HUES64 (cell line): ENCODE results near the gene SPRYD3.

ENCODE experiments used
- H3K27ac ChIP-seq: 2 replicates; pipeline ENCODE4 v1.7.0; 2013; ENCODE audit warnings: low read depth, low read length, inconsistent platforms
- H3K27me3 ChIP-seq: 2 replicates; pipeline ENCODE4 v1.6.1; 2013; ENCODE audit warnings: mild to moderate bottlenecking, low read length; ENCODE audit not compliant: insufficient read depth
- H3K36me3 ChIP-seq: 2 replicates; pipeline ENCODE4 v1.6.1; 2013; ENCODE audit warnings: mild to moderate bottlenecking, low read length; ENCODE audit not compliant: insufficient read depth
- H3K4me1 ChIP-seq: 2 replicates; pipeline ENCODE4 v1.6.1; 2013; ENCODE audit warnings: mild to moderate bottlenecking, low read length, moderate library complexity; ENCODE audit not compliant: insufficient read depth
- H3K4me3 ChIP-seq: 2 replicates; pipeline ENCODE4 v1.5.1; 2013; ENCODE audit warnings: mild to moderate bottlenecking, low read length, moderate library complexity
- H3K9ac ChIP-seq: 2 replicates; pipeline ENCODE4 v1.6.1; 2013; ENCODE audit warnings: mild to moderate bottlenecking, low read depth, low read length
- H3K9me3 ChIP-seq: 2 replicates; pipeline ENCODE4 v1.6.1; 2013; ENCODE audit warnings: low read depth, low read length; ENCODE audit not compliant: insufficient read depth
- WGBS: fragments of 150-250, 120-280 bp; methylation state at CpG from one replicate; pipeline ENCODE4 v1.1.7; 2013; ENCODE audit warnings: missing lambda C conversion rate; 5-methylcytosine and 5-hydroxymethylcytosine counted together

SPRYD3 gene

GRCh38 chr12:53064613-53065436 is 14.4 kb downstream of the SPRYD3 start:
- Histone ChIP-seq H3K4me1 (peaks cover 12% of the 10 kb centered on the region), H3K27me3 (no peaks in the 10 kb centered on the region), H3K9me3 (no peaks in the 10 kb centered on the region), H3K27ac (no peak overlapping the region), H3K9ac (no peak overlapping the region), H3K36me3 (no peaks in the 10 kb centered on the region), H3K4me3 (no peak overlapping the region)
- WGBS: 93% methylated on average over 11 of the region's 11 CpGs

GRCh38 chr12:53063708-53064612 is 15.2 kb downstream of the SPRYD3 start:
- no peak overlapping the region for H3K9ac ChIP-seq
- H3K27me3 ChIP-seq: no peaks in the 10 kb centered on the region; the same call in 1 of the 2 replicates
- H3K27ac ChIP-seq: no peak overlapping the region
- no peaks in the 10 kb centered on the region for H3K36me3 ChIP-seq
- peaks cover 6% of the 10 kb centered on the region for H3K4me1 ChIP-seq
- H3K4me3 ChIP-seq: no peak overlapping the region
- 85% methylated on average over 13 of the region's 13 CpGs for WGBS
- no peaks in the 10 kb centered on the region for H3K9me3 ChIP-seq

- H3K36me3 ChIP-seq: no peaks in the 10 kb centered on the region
- H3K27ac ChIP-seq: no peak overlapping the region
These were observed 16.0 kb downstream of the SPRYD3 start for GRCh38 chr12:53062977-53063707.

GRCh38 chr12:53062011-53062961 is 16.9 kb downstream of the SPRYD3 start:
- Histone ChIP-seq H3K36me3 (no peaks in the 10 kb centered on the region), H3K27ac (no peak overlapping the region), H3K27me3 (no peaks in the 10 kb centered on the region; the same call in 1 of the 2 replicates), H3K9ac (no peak overlapping the region), H3K4me3 (no peak overlapping the region), H3K4me1 (no peaks in the 10 kb centered on the region), H3K9me3 (no peaks in the 10 kb centered on the region)
- WGBS: 87% methylated on average over 20 of the region's 20 CpGs

More at GRCh38 chr12:53062977-53063707, 16.0 kb downstream of the SPRYD3 start:
- H3K9me3 ChIP-seq: no peaks in the 10 kb centered on the region
- no peak overlapping the region for H3K9ac ChIP-seq
- no peak overlapping the region for H3K4me3 ChIP-seq
- H3K27me3 ChIP-seq: no peaks in the 10 kb centered on the region; the same call in 1 of the 2 replicates
- 92% methylated on average over 14 of the region's 14 CpGs for WGBS
- no peaks in the 10 kb centered on the region for H3K4me1 ChIP-seq

- no peak overlapping the region for H3K27ac ChIP-seq
- no peaks in the 10 kb centered on the region for H3K9me3 ChIP-seq
- no peak overlapping the region for H3K4me3 ChIP-seq
- H3K36me3 ChIP-seq: no peaks in the 10 kb centered on the region
- no peak overlapping the region for H3K9ac ChIP-seq
- H3K27me3 ChIP-seq: peaks cover 3% of the 10 kb centered on the region
- H3K4me1 ChIP-seq: no peaks in the 10 kb centered on the region
- WGBS: 87% methylated on average over 5 of the region's 5 CpGs
These were observed 17.7 kb downstream of the SPRYD3 start for GRCh38 chr12:53061404-53062010.

GRCh38 chr12:53060721-53061276 is 18.4 kb downstream of the SPRYD3 start:
- Histone ChIP-seq H3K27ac (no peak overlapping the region), H3K36me3 (no peaks in the 10 kb centered on the region), H3K9ac (no peak overlapping the region)

GRCh38 chr12:53060064-53060720 is 19.0 kb downstream of the SPRYD3 start:
- WGBS: 92% methylated on average over 17 of the region's 17 CpGs
- Histone ChIP-seq H3K9me3 (no peaks in the 10 kb centered on the region), H3K4me3 (no peak overlapping the region), H3K4me1 (no peaks in the 10 kb centered on the region), H3K36me3 (no peaks in the 10 kb centered on the region), H3K9ac (no peak overlapping the region), H3K27ac (no peak overlapping the region), H3K27me3 (peaks cover 3% of the 10 kb centered on the region)

More at GRCh38 chr12:53060721-53061276, 18.4 kb downstream of the SPRYD3 start:
- H3K4me3 ChIP-seq: no peak overlapping the region
- WGBS: 88% methylated on average over 18 of the region's 18 CpGs
- no peaks in the 10 kb centered on the region for H3K4me1 ChIP-seq
- no peaks in the 10 kb centered on the region for H3K9me3 ChIP-seq
- H3K27me3 ChIP-seq: peaks cover 3% of the 10 kb centered on the region

- Histone ChIP-seq H3K27me3 (peaks cover 3% of the 10 kb centered on the region), H3K9me3 (no peaks in the 10 kb centered on the region), H3K4me1 (no peaks in the 10 kb centered on the region), H3K36me3 (no peaks in the 10 kb centered on the region), H3K27ac (no peak overlapping the region), H3K9ac (no peak overlapping the region), H3K4me3 (no peak overlapping the region)
- 93% methylated on average over 24 of the region's 24 CpGs for WGBS
These were observed 19.6 kb downstream of the SPRYD3 start for GRCh38 chr12:53059434-53060063.
